Measurements from ENCODE around the gene C1orf21. TPM values are rescaled to one million over a fixed set of nuclear protein-coding genes. Genes with fewer than 3 reads are reported as not detected.

C1orf21 gene
- total RNA-seq, 1 donor from 2014 or later, result 0.09 TPM

- intact Hi-C loops (cut with micrococcal nuclease), result no loop called here
- Mint-ChIP-seq H3K27me3 (no peaks in the 10 kb centered on the region), H3K36me3 (ENCODE audit: low read depth) (no peaks in the 10 kb centered on the region), H3K27ac (no peak overlapping the region), H3K4me3 (no peak overlapping the region), H3K4me1 (no peaks in the 10 kb centered on the region), H3K9me3 (peaks cover 5% of the 10 kb centered on the region)
- TF ChIP-seq CTCF (IDR thresholded peaks at IDR 0.05), result no peak
- DNase-seq (no peak), ATAC-seq (ENCODE audit: low read depth) (no peak)
- ChIA-PET CTCF (no interaction called here), POLR2A (no interaction called here)
Measured at GRCh38 chr1:184576822-184577221, 190.0 kb downstream of the C1orf21 start.

GRCh38 chr1:184577319-184577718 lies 190.5 kb downstream of the C1orf21 start:
- no peak overlapping the region for H3K27ac Mint-ChIP-seq
- no peak for TF ChIP-seq CTCF (IDR thresholded peaks at IDR 0.05)
- ChIA-PET POLR2A (no interaction called here), CTCF (no interaction called here)
- no peaks in the 10 kb centered on the region for H3K4me1 Mint-ChIP-seq
- no peaks in the 10 kb centered on the region for H3K27me3 Mint-ChIP-seq
- DNase-seq, result no peak
- intact Hi-C loops (cut with micrococcal nuclease), result no loop called here
- H3K36me3 Mint-ChIP-seq (ENCODE audit: low read depth), result no peaks in the 10 kb centered on the region
- no peak for ATAC-seq (ENCODE audit: low read depth)
- H3K9me3 Mint-ChIP-seq, result peaks cover 5% of the 10 kb centered on the region
- H3K4me3 Mint-ChIP-seq, result no peak overlapping the region

GRCh38 chr1:184582411-184582810 lies 195.6 kb downstream of the C1orf21 start:
- H3K36me3 Mint-ChIP-seq (ENCODE audit: low read depth), result no peaks in the 10 kb centered on the region
- intact Hi-C loops (cut with micrococcal nuclease), result no loop called here
- H3K9me3 Mint-ChIP-seq, result peaks cover 8% of the 10 kb centered on the region
- POLR2A ChIA-PET, result no interaction called here
- no peak overlapping the region for H3K4me3 Mint-ChIP-seq
- no peak for TF ChIP-seq CTCF (IDR thresholded peaks at IDR 0.05)
- no peaks in the 10 kb centered on the region for H3K27me3 Mint-ChIP-seq
- ATAC-seq (ENCODE audit: low read depth), result no peak
- H3K27ac Mint-ChIP-seq, result no peak overlapping the region
- CTCF ChIA-PET, result no interaction called here
- DNase-seq, result no peak
- no peaks in the 10 kb centered on the region for H3K4me1 Mint-ChIP-seq

GRCh38 chr1:184583849-184584248 lies 197.0 kb downstream of the C1orf21 start:
- Mint-ChIP-seq H3K36me3 (ENCODE audit: low read depth) (no peaks in the 10 kb centered on the region), H3K4me1 (no peaks in the 10 kb centered on the region), H3K27ac (no peak overlapping the region), H3K4me3 (no peak overlapping the region), H3K27me3 (no peaks in the 10 kb centered on the region), H3K9me3 (peaks cover 8% of the 10 kb centered on the region)
- no peak for TF ChIP-seq CTCF (IDR thresholded peaks at IDR 0.05)
- intact Hi-C loops (cut with micrococcal nuclease), result no loop called here
- CTCF ChIA-PET, result no interaction called here
- ATAC-seq (ENCODE audit: low read depth) (no peak), DNase-seq (no peak)
- POLR2A ChIA-PET, result no interaction called here

GRCh38 chr1:184588701-184589100 lies 201.9 kb downstream of the C1orf21 start:
- H3K27ac Mint-ChIP-seq, result no peak overlapping the region
- H3K9me3 Mint-ChIP-seq, result peaks cover 3% of the 10 kb centered on the region
- H3K4me1 Mint-ChIP-seq, result no peaks in the 10 kb centered on the region
- CTCF ChIA-PET, result no interaction called here
- no peak for TF ChIP-seq CTCF (IDR thresholded peaks at IDR 0.05)
- no peaks in the 10 kb centered on the region for H3K36me3 Mint-ChIP-seq (ENCODE audit: low read depth)
- DNase-seq (no peak), ATAC-seq (ENCODE audit: low read depth) (no peak)
- no peak overlapping the region for H3K4me3 Mint-ChIP-seq
- POLR2A ChIA-PET, result no interaction called here
- intact Hi-C loops (cut with micrococcal nuclease), result no loop called here
- H3K27me3 Mint-ChIP-seq, result peaks cover 3% of the 10 kb centered on the region
